K562 (cell line): ENCODE measurements around the gene HTR3B. TPM values are rescaled to one million over a fixed set of nuclear protein-coding genes. Genes with fewer than 3 reads are reported as not detected.

Source experiments
- ATAC-seq: fragments of 200-7000 bp; cut with Tn5 transposase; 3 replicates; pipeline ENCODE4 v1.9.1; 2020; ENCODE audit warnings: moderate library complexity
- BruUV-seq: library from RNA; stranded (reverse); fragments of 400-500 nt; replicated peaks from 2 replicates; lab custom pipeline; 2021; lab: Mats Ljungman, UMichigan
- CTCF ChIA-PET: fragments of 300-600 bp; formaldehyde crosslinking; extraction: SDS; loops from one replicate; lab custom pipeline; 2021; ENCODE audit warnings: low intra/inter-chr PET ratio; lab: Yijun Ruan, JAX
- POLR2A ChIA-PET: fragments of 300-600, 350-650 bp; sonication (Branson Sonifier 250); formaldehyde crosslinking; extraction: SDS; loops from one replicate; lab custom pipeline; 2021; ENCODE audit warnings: antibody characterized with exemption, inconsistent platforms; lab: Yijun Ruan, JAX
- DNase-seq, 4 experiments: peaks; one replicate each; pipeline versions ENCODE4 v3.0.0 to v3.0.0-alpha.2; 2011 to 2018; ENCODE audit warnings: low spot score in 3 of 4, mixed read lengths in 3 of 4; ENCODE audit errors: extremely low read depth in 1 of 4
- FAIRE-seq: peaks from 2 replicates; lab custom pipeline; 2011; peaks lifted over from hg19 to GRCh38; lab: Jason Lieb, UNC
- H2AFZ ChIP-seq: 2 replicates; pipeline ENCODE4 v1.6.0; 2011; ENCODE audit warnings: low read depth, low read length, control low read depth, inconsistent platforms
- H3K27ac ChIP-seq: fragments of 200-600 bp; 3 replicates; pipeline ENCODE4 v1.8.0; 2011; ENCODE audit warnings: low read depth, mild to moderate bottlenecking, control low read depth, inconsistent platforms, low read length, moderate library complexity, mixed read lengths; ENCODE audit errors: extremely low read depth
- H3K27me3 ChIP-seq, 2 experiments: fragments of 300-600 bp in 1 of 2; 2 replicates in 1 of 2; 3 replicates in 1 of 2; pipeline versions ENCODE4 v1.6.0 to v1.8.0; 2011; ENCODE audit warnings: inconsistent platforms in 2 of 2, low read length in 2 of 2, mild to moderate bottlenecking in 1 of 2, mixed read lengths in 1 of 2, moderate library complexity in 1 of 2; ENCODE audit not compliant: control insufficient read depth in 2 of 2, insufficient read depth in 2 of 2
- H3K36me3 ChIP-seq: fragments of 300-600 bp; 3 replicates; pipeline ENCODE4 v1.8.0; 2011; ENCODE audit warnings: mild to moderate bottlenecking, low read length, inconsistent platforms; ENCODE audit not compliant: control insufficient read depth, insufficient read depth
- H3K4me1 ChIP-seq, 2 experiments: fragments of 200-600 bp in 1 of 2; replicated peaks in 1 of 2; 2 replicates in 1 of 2; 3 replicates in 1 of 2; pipeline versions ENCODE4 v1.5.1 to v1.8.0; 2011; ENCODE audit warnings: inconsistent platforms in 2 of 2, low read length in 2 of 2, mild to moderate bottlenecking in 1 of 2, mixed read lengths in 1 of 2, moderate library complexity in 1 of 2; ENCODE audit not compliant: control insufficient read depth in 2 of 2, insufficient read depth in 2 of 2
- H3K4me2 ChIP-seq: 2 replicates; pipeline ENCODE4 v1.6.1; 2011; ENCODE audit warnings: low read length, control low read depth, inconsistent platforms, mixed read lengths; ENCODE audit not compliant: insufficient read depth
- H3K4me3 ChIP-seq: fragments of 200-600 bp; sonication (generic), shearing (Covaris generic); 2 replicates; pipeline ENCODE4 v1.5.1; 2016; ENCODE audit warnings: control low read depth, inconsistent platforms
- H3K79me2 ChIP-seq: fragments of 200-600 bp; 3 replicates; pipeline ENCODE4 v1.8.0; 2011; ENCODE audit warnings: low read length, inconsistent platforms; ENCODE audit not compliant: control insufficient read depth, insufficient read depth
- H3K9ac ChIP-seq, 2 experiments: 2 replicates each; pipeline versions ENCODE4 v1.6.0 to v1.6.1; 2011; ENCODE audit warnings: low read depth in 2 of 2, low read length in 2 of 2, control low read depth in 1 of 2, inconsistent platforms in 1 of 2, mild to moderate bottlenecking in 1 of 2, mixed read lengths in 1 of 2; ENCODE audit not compliant: insufficient read depth in 1 of 2
- H3K9me1 ChIP-seq: one replicate; pipeline ENCODE4 v1.6.0; 2011; ENCODE audit warnings: inconsistent platforms, mild to moderate bottlenecking, low read length, moderate library complexity; ENCODE audit not compliant: control insufficient read depth, insufficient read depth
- H3K9me3 ChIP-seq: replicated peaks from 2 replicates; pipeline ENCODE4 v1.5.1; 2011; ENCODE audit warnings: low read depth, low read length, inconsistent platforms; ENCODE audit not compliant: control insufficient read depth, insufficient read depth
- H4K20me1 ChIP-seq: replicated peaks from 2 replicates; pipeline ENCODE4 v1.6.1; 2011; ENCODE audit warnings: low read length, inconsistent platforms, mixed read lengths; ENCODE audit not compliant: control insufficient read depth, insufficient read depth
- ATF3 ChIP-seq, 2 experiments: fragments of 450-650 bp in 1 of 2; sonication (generic) in 1 of 2; formaldehyde crosslinking in 1 of 2; IDR thresholded peaks in 1 of 2; conservative IDR thresholded peaks in 1 of 2; 2 replicates each; pipeline versions ENCODE4 v1.6.1 to v1.8.1; 2016 to 2023; ENCODE audit warnings: mild to moderate bottlenecking in 2 of 2, moderate library complexity in 2 of 2, inconsistent platforms in 1 of 2, missing genetic modification reagents in 1 of 2
- BCL6 ChIP-seq: fragments of 250-450 bp; sonication (Bioruptor Pico); IDR thresholded peaks from 2 replicates; pipeline ENCODE4 v1.4.0; 2020
- HMBOX1 ChIP-seq: sonication (generic); IDR thresholded peaks from 2 replicates; pipeline ENCODE4 v1.6.1; 2016
- HNRNPLL ChIP-seq: fragments of 200-400 bp; formaldehyde crosslinking; IDR thresholded peaks from 2 replicates; pipeline ENCODE4 v1.6.1; 2017; ENCODE audit warnings: low read length, low read depth, mild to moderate bottlenecking; ENCODE audit not compliant: poor library complexity, severe bottlenecking
- RFX7 ChIP-seq: fragments of 250-450 bp; sonication (Bioruptor Pico); IDR thresholded peaks from 2 replicates; pipeline ENCODE4 v1.5.1; 2021; ENCODE audit warnings: mild to moderate bottlenecking
- TGIF2 ChIP-seq: sonication (generic); formaldehyde crosslinking; IDR thresholded peaks from 2 replicates; pipeline ENCODE4 v1.8.1; 2022; ENCODE audit warnings: mild to moderate bottlenecking, missing genetic modification reagents, moderate library complexity
- ZNF316 ChIP-seq: fragments of 450-650 bp; IDR thresholded peaks from 2 replicates; pipeline ENCODE4 v1.6.1; 2016
- ZNF512 ChIP-seq: IDR thresholded peaks from 2 replicates; pipeline ENCODE4 v1.6.1; 2016; ENCODE audit warnings: missing genetic modification characterization, missing compliant biosample characterization
- ZNF589 ChIP-seq: fragments of 200-800 bp; sonication (Bioruptor generic); IDR thresholded peaks from 2 replicates; pipeline ENCODE4 v1.6.1; 2016; ENCODE audit warnings: low read depth, missing genetic modification characterization, missing compliant biosample characterization
- ZSCAN32 ChIP-seq: fragments of 450-650 bp; formaldehyde crosslinking; IDR thresholded peaks from 2 replicates; pipeline ENCODE4 v1.4.0; 2020; ENCODE audit warnings: mild to moderate bottlenecking, moderate library complexity
- WGBS: fragments of 100-300 bp; shearing (Covaris generic); methylation state at CpG from one replicate; pipeline ENCODE4 v1.1.6; 2016; ENCODE audit warnings: low coverage, mixed read lengths; ENCODE audit not compliant: insufficient coverage; ENCODE audit errors: missing lambda C conversion rate; 5-methylcytosine and 5-hydroxymethylcytosine counted together
- in situ Hi-C: fragments of 300-500 bp; cut with MboI; formaldehyde crosslinking; loops from 4 replicates; pipeline ENCODE4 v1.15.0; 2018; ENCODE audit warnings: inconsistent platforms, mixed read lengths
- intact Hi-C: fragments of 100-400 bp; cut with micrococcal nuclease; formaldehyde crosslinking; loops from 2 replicates; pipeline ENCODE4 v1.14.2; 2022
- polyA plus RNA-seq, 8 experiments: library from polyadenylated mRNA; depleted of rRNA in 4 of 8; stranded (reverse) in 5 of 8; unstranded in 3 of 8; fragments of >200 nt; fragmentation: Nextera tagmentation in 2 of 8; fragmentation: Illumina TruSeq in 1 of 8; extraction: Ambion mirVana in 2 of 8; extraction: Trizol in 1 of 8; gene quantifications; 2 replicates each; pipeline versions ENCODE4 v1.2.1 to v1.2.3, GENCODE V29; 2011 to 2014; ENCODE audit warnings: inconsistent platforms in 1 of 8, missing spikeins in 1 of 8
- total RNA-seq, 7 experiments: library from RNA; depleted of rRNA in 6 of 7; stranded (reverse); fragments of >200 nt in 6 of 7; fragmentation: Illumina TruSeq in 2 of 7; extraction: Trizol in 2 of 7; gene quantifications; 2 replicates each; pipeline versions ENCODE4 v1.2.1 to v1.2.3, GENCODE V29; 2011 to 2021; ENCODE audit warnings: low replicate concordance in 1 of 7

Gene HTR3B
- total and polyA plus RNA-seq, 9 of the 15 experiments (the other 6 are each of a cell fraction or from before 2014, with no cell fraction given) = not detected

- ATAC-seq (no peak), DNase-seq (no peak), FAIRE-seq (no peak)
- TF ChIP-seq ZNF589 (CRISPR knock-in tag) = no peak
- Histone ChIP-seq H3K9me3 (no peaks in the 10 kb centered on the region), H4K20me1 (no peaks in the 10 kb centered on the region), H3K79me2 (no peaks in the 10 kb centered on the region), H3K27ac (no peak overlapping the region), H3K4me2 (no peak overlapping the region), H3K9me1 (no peaks in the 10 kb centered on the region), H3K27me3 (peaks cover 7 to 10% of the 10 kb centered on the region in 2 experiments; a peak in 4 of 5 replicates), H3K9ac (no peak overlapping the region), H2AFZ (no peak overlapping the region), H3K4me3 (no peak overlapping the region), H3K36me3 (no peaks in the 10 kb centered on the region), H3K4me1 (no peaks in the 10 kb centered on the region)
- BruUV-seq = no TSS peak
- in situ Hi-C loops = no loop called here
- 0% methylated on average over 2 of the region's 2 CpGs for WGBS
- POLR2A ChIA-PET = interaction anchor here (0.6 kb wide), 1 partner anchor 1986 kb away, joined by 3 read pairs; the partner anchor contains the start of gene DIXDC1
- intact Hi-C loops = no loop called here
- CTCF ChIA-PET = no interaction called here
Measured at GRCh38 chr11:113923572-113923971, 19.0 kb downstream of the HTR3B start.

- no peaks in the 10 kb centered on the region for H3K79me2 ChIP-seq
- H3K9me1 ChIP-seq = no peaks in the 10 kb centered on the region
- BruUV-seq = no TSS peak
- DNase-seq = no peak
- CTCF ChIA-PET = no interaction called here
- intact Hi-C loops (no loop called here), in situ Hi-C loops (no loop called here)
- ATAC-seq = no peak
- no peaks in the 10 kb centered on the region for H3K4me1 ChIP-seq
- 1% methylated on average over 12 of the region's 12 CpGs for WGBS
- H3K4me2 ChIP-seq = no peak overlapping the region
- no peak overlapping the region for H2AFZ ChIP-seq
- no peak overlapping the region for H3K27ac ChIP-seq
- no peak overlapping the region for H3K9ac ChIP-seq
- no peaks in the 10 kb centered on the region for H3K9me3 ChIP-seq
- no peaks in the 10 kb centered on the region for H3K36me3 ChIP-seq
- POLR2A ChIA-PET = no interaction called here
- H4K20me1 ChIP-seq = no peaks in the 10 kb centered on the region
- FAIRE-seq = peak; percentile 15
- peaks cover 7 to 8% of the 10 kb centered on the region in 2 experiments; a peak in 4 of 5 replicates for H3K27me3 ChIP-seq
- H3K4me3 ChIP-seq = no peak overlapping the region
- TF ChIP-seq RFX7 (CRISPR knock-in tag) (no peak), BCL6 (no peak), ATF3 (IDR thresholded peaks at IDR 0.05) (no peak), ATF3 (CRISPR knock-in tag; conservative IDR thresholded peaks at IDR 0.05) (no peak), ZNF316 (peak; percentile 6; the same call in 1 of the 2 replicates), ZNF512 (tag) (peak; percentile 58; the same call in 1 of the 2 replicates), HMBOX1 (no peak), ZSCAN32 (CRISPR knock-in tag) (no peak), TGIF2 (no peak), HNRNPLL (no peak)
Measured at GRCh38 chr11:113926273-113927197, 21.9 kb downstream of the HTR3B start.
